GM21515 (cell line): ENCODE results near the gene TMEM125.

ENCODE experiments used
- ATAC-seq: cut with Tn5 transposase; IDR thresholded peaks from one replicate; pipeline ENCODE4 v1.9.1; 2021; ENCODE audit not compliant: unreplicated experiment

Gene TMEM125

GRCh38 chr1:43272576-43273571 is 3.1 kb downstream of the TMEM125 start:
- no peak for ATAC-seq

- ATAC-seq: no peak
Measured at GRCh38 chr1:43273708-43274107, 3.9 kb downstream of the TMEM125 start.

DNA sequence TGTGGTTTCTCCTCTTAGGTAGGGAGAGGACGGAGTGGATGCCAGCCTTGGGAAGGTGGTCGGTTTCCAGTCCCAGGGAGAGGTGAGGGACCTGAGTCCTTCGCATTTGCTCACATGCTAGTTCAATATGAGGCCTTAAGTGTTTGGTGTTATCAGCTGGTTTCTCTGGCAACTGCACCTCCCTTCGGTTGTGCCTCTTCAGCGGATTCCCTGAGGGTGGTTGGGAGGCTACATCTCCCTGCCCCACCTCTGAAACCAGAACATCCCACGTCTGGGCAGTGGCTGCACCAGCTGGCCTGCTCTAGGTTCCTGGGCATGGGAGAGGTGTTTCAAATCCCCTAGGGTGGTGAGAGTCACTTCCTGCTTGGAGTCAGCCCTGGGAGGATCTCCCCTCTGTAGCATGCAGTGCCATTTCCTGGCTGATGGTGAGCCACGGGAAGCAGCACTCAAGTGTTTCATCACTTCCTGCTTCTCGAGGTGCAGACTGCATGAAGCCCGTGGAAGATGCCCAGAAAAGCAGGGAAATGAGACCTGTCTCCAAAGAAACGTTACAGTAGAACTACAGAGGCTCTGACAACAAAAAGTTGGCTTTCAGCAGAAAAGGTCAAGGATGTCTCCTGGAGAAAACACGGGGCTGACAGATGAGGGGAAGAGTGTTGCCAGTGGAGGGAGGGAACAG is 4.5 kb downstream of the TMEM125 start:
- no peak for ATAC-seq

DNA sequence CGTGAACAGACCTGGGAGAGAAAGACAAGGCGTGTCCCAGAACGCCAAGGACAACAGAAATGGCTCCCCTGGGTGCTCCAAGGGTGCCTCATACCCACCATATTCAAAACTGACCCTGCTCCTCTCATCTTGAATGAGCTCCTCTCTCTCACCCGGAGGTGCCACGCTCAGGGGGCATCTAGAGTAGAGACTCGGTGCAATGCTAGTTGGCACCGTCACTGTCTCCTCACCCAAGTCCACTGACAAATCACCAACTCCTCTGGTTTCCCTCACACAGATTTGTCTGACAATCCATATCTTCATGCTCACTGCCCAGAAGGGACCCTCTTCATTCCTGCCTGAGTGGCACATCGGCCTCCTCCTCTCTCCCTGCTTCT is 5.0 kb downstream of the TMEM125 start:
- no peak for ATAC-seq

DNA sequence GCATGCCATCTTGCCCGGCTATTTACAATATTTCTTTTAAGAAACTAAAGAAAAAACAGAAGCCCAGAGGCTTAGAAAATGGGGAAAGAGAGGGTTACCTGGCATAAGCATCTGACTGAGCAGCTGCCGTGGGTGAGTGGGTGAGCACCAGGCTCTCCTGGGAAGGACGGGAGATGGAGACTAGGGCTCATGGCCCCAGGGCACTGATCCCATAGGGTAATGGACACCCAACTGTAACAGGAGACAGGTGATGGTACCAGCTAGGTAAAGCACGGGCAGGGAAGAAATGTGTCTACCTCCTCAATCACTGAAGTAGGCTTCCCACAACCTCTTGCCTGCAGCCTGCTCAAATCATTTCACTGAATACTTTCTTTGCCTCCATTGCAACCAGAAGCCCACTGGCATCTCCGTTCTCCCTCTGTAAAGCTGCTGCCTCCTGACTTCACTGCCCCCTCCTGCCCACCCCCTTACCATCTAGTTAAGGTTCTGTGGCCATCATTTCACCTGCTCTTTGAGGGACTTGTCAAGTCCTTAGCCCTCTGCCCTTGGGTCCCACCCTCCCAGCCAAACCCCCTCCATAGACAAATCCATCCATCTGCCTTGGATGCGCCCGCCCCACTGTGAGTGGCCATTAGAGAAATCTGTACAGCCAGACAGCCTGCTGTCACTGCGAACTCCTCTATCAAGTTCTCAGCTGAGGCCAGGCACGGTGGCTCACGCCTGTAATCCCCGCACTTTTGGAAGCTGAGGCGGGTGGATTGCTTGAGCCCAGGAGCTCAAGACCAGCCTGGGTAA is 6.2 kb downstream of the TMEM125 start:
- no peak for ATAC-seq

- no peak for ATAC-seq
Measured at GRCh38 chr1:43276673-43277072, 6.9 kb downstream of the TMEM125 start.

DNA sequence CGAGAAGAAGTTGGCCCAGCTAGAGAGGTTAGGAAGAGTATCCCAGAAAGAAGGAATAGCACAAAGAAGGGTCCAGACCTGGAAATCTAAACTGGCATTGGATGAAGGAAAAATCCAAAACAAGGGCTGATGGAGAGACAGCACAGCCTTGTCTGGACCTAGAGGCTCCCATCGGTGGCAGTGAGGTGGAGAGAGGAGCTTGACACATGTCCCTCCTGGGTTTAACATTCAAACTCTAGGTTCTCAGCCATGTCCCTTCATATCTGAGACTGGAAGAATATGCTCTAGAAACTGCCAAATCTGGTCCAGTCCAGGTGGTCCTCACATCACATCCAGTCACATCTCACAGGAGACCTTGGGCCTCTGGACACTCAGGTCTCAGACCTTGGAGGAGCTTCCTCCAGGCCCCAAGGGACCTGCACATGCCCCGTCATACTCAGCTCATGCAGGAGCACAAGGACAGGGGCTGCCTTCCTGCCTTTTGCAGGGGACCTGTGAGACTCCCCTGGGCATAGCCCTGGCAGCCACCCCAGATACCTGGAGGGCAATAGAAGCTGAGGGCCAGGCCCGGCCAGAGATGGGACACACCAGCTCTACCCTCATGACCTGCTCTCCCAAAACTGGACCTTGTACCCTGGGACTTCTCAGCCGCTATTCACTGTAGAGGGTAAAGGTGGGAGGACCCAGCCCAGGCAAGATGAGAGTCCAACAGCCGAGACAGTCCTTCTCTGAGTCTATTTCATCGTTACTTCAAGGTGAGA is 7.5 kb downstream of the TMEM125 start:
- ATAC-seq: no peak

GRCh38 chr1:43279161-43279560 is 9.4 kb downstream of the TMEM125 start:
- ATAC-seq: no peak

- ATAC-seq: no peak
Measured at GRCh38 chr1:43279666-43280065, 9.9 kb downstream of the TMEM125 start.

- no peak for ATAC-seq
Measured at GRCh38 chr1:43280692-43281091, 10.9 kb downstream of the TMEM125 start.

DNA sequence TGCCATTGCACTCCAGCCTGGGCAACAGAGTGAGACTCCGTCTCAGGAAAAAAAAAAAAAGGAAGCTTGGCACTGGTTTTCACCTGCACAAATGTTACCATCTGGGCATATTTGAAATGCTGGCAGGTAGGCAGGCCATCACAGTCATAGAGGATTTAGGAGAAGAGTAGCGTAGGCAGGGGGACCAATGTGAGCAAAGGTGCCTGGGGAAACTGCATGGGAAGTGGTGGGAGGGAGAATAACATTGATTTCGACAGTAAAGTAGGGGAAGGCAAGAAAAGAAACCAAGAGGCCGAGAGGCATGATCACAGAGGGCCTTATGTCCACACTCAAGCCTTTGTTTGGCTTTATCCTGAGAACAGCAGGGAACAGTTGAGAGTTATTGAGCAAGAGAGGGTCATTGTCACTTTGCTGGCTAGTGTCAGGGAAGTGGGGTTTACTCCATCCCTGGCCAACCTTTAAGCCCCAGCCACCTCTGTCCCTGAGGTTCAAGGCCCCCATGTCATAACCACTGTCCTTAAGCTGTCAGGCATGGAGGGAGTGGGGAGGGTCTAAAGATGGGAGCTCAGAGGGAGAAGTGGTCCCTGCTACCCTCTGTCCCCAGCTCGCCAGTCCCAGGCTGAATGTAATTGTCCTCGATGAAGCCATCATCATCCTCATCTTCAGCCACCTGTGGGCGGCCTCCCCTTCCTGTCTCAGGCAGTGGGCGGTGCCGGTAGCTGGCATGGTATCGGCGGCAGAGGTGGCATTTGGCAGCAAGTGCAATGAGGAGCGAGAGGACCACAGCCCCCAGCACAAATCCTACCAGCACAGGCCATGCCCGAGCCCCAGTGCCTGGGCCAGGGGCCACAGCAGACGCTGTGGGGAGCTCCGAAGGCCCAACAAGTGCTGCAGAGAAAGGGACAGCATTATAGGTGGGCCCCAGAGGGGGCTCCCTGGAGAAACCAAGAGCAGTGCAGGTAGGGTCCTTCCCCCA is 12.7 kb downstream of the TMEM125 start:
- no peak for ATAC-seq

DNA sequence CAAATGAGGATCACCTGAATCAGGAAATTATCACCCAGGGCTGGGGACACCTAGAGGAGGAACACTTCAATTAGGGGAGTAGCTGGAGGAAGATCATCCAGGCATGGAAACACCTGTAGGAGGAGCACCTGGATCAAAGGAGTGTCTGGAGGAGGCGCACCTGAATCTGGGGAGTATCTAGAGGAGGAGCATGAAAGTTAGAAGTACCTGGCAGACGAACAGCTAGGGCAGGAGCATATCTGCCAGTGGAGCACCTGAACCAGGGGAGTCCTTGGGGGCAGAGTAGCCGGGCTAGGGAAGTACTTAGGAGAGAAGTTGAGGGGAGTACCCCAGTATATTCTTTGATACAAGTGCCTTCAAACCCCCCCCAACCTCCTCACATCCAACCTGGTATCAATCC is 14.3 kb downstream of the TMEM125 start:
- ATAC-seq: no peak

DNA sequence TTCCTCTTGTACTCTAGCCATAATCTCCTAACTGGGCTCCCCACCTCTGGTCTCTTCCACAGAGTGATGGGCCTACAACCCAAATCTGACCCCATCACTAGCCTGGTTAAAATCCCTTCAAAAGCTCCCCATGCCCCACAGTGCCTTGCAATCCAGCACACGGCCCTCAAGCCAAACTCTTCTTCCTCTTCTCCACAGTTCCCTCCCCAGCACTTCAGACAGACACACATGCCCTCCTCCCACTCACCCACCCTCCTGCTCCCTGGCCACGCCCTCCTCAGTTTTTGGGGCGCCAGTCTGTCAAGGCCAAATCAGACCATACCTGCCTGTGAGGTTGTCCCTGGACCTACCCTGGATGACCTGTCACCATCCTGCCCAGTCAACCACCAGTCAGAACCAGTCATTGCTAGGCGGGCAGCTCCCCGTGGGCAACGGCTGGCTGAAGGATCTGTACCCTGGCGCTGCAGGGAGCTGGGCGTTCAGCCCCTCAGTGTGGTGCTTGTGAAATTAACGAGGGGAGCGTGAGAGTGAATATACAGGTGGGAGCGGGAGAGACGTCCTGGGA is 14.8 kb downstream of the TMEM125 start:
- ATAC-seq: no peak

DNA sequence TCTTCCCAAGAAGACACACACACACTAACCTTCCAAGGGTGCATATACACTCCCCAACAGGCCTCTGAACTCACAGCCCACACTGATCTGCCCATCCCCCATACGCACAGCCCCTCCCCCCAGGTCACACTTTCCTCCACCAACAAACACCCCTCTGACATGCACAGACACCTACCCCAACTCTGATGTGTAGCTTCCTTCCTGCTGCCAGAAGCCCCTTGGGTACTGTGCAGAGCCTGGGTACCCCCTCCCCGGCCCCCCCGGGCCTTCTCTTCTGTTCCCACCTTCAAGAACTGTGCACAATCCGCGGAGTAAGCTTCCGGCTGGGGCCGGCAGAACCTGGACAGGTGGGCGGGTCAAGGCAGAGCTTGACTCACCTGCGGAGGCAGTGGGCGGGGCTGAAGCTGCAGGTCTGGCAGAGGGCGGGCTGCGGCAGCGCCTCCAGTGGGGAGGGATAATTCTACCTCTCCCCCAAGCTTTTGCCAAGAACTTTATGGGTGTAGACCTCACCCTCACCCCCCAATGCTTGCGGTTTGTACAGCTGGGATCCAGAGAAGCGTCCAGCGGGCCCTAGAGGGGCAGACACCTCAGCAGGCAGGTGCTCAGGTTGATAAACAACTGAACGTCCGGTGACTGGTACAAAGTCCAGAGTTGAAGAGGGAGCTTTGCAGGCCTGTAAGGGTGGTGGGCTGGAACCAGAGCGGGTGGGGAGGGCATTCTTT is 15.6 kb downstream of the TMEM125 start, which contains the start of gene C1orf210:
TSS of gene C1orf210 (minus strand) at position 313 of the 722 bp plus-strand sequence. CDS start 2,311 bp downstream, outside the sequence.
- ATAC-seq: no peak

DNA sequence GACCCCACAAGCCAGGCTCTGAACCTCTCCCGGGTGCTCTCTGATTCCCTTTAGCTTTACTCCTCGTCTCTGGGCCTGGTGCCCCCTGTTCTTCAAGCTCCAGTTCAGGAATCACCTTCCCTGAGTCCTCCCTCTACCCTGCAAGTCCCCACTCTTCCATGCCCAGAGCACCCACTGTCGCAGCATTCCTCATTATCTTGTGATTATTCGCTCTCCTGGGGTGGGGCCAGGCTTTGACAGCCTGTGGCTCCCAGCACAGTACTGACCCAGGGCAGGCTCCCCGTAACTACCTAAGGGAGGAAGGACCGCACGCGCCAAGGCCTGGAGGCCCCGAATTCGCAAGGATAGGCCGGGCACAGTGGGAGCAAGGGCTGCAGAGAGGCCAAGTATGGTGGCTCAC is 16.3 kb downstream of the TMEM125 start:
- no peak for ATAC-seq

GRCh38 chr1:43286533-43286932 is 16.8 kb downstream of the TMEM125 start:
- no peak for ATAC-seq

- ATAC-seq: no peak
Measured at GRCh38 chr1:43288058-43288784, 18.4 kb downstream of the TMEM125 start.
